Measurements from ENCODE around the gene NFS1.

NFS1 gene

DNA sequence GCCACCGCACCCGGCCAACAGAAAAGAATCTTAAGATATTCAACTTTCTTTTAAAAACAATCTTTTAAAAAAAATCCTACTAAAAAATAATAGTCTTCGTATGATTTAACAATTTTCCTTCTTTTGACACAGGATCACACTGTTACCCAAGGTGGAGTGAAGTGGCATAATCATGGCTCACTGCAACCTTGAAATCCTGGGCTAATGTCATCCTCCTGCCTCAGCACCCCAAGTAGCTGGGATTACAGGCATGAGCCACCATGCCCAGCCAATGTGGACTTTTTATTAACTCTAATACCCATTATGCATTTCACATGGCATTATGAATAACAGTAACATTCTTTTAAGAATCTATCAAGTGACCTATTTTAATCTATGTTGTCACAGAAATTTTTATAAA lies 22.1 kb upstream of the NFS1 start:
- H2AFZ ChIP-seq (ENCODE audit: low read depth, low read length): no peak overlapping the region
- no peak for ATAC-seq (ENCODE audit: insufficient read depth, low read depth)
- no peaks in the 10 kb centered on the region for H3K27me3 ChIP-seq (ENCODE audit: insufficient read depth, low read length, poor library complexity)
- H3K36me3 ChIP-seq (ENCODE audit: insufficient read depth, low read length): peaks cover 99% of the 10 kb centered on the region
- no peaks in the 10 kb centered on the region for H3K9me3 ChIP-seq (ENCODE audit: insufficient read depth, low read length, severe bottlenecking)
- H3K4me1 ChIP-seq (ENCODE audit: insufficient read depth, low read length): peaks cover 11% of the 10 kb centered on the region
- DNase-seq: no peak
- no peak overlapping the region for H3K27ac ChIP-seq (ENCODE audit: low read length)
- peaks cover 98% of the 10 kb centered on the region for H3K79me2 ChIP-seq (ENCODE audit: insufficient read depth, low read length)
- TF ChIP-seq, protein P1, sequence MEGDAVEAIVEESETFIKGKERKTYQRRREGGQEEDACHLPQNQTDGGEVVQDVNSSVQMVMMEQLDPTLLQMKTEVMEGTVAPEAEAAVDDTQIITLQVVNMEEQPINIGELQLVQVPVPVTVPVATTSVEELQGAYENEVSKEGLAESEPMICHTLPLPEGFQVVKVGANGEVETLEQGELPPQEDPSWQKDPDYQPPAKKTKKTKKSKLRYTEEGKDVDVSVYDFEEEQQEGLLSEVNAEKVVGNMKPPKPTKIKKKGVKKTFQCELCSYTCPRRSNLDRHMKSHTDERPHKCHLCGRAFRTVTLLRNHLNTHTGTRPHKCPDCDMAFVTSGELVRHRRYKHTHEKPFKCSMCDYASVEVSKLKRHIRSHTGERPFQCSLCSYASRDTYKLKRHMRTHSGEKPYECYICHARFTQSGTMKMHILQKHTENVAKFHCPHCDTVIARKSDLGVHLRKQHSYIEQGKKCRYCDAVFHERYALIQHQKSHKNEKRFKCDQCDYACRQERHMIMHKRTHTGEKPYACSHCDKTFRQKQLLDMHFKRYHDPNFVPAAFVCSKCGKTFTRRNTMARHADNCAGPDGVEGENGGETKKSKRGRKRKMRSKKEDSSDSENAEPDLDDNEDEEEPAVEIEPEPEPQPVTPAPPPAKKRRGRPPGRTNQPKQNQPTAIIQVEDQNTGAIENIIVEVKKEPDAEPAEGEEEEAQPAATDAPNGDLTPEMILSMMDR (IDR thresholded peaks at IDR 0.05; ENCODE audit: borderline replicate concordance, extremely low read depth, low read length, poor library complexity, severe bottlenecking): no peak
- no peak for TF ChIP-seq EZH2 (IDR thresholded peaks at IDR 0.05; ENCODE audit: borderline replicate concordance, low read depth, low read length, severe bottlenecking)
- H3K4me3 ChIP-seq (ENCODE audit: low read depth in 1 of 2, low read length in 2 of 2): no peak overlapping the region
- peaks cover 93% of the 10 kb centered on the region for H4K20me1 ChIP-seq (ENCODE audit: insufficient read depth, low read length)
- no peak overlapping the region for H3K4me2 ChIP-seq (ENCODE audit: insufficient read depth, low read length)
- H3K9ac ChIP-seq (ENCODE audit: low read depth, low read length): no peak overlapping the region

DNA sequence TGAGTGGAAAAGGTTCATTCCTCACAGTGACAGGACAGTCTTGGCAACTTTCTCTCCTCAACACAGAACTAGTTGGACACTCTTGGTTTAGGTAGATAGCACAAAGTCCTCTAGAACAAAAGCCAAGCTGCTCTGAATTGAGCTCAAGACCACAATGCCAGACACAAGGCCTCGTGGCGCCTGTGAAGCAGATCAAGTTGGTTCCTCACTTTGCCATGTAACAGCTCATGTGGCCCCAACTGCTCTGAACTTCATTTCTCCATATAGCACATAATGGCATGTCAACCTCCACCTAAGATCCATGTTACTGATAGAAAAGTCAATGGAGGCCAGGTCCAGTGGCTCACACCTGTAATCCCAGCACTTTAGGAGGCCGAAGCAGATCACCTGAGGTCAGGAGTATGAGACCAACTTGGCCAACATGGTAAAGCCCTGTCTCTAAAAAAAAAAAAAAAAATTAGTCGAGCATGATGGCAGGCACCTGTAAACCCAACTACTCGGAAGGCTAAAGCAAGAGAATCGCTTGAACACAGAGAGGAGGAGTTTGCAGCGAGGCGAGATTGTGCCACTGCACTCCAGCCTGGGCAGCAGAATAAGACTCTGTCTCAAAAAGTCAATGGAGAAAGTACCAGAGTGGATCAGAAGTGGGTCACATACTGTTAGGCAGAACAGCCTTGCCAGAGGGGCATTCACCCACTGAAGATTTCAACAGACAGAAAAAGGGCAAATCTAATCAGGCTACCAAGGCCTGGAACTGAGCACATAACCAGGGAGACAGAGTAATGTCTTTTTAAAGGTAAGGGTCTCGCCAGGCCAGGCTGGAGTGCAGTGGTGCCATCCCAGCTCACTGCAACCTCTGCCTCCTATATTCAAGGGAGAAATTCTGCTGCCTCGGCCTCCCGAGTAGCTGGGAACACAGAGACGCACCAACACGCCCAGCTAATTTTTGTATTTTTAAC lies 21.3 kb upstream of the NFS1 start:
- Histone ChIP-seq H3K9me3 (ENCODE audit: insufficient read depth, low read length, severe bottlenecking) (no peaks in the 10 kb centered on the region), H3K4me3 (ENCODE audit: low read depth in 1 of 2, low read length in 2 of 2) (no peak overlapping the region), H3K27me3 (ENCODE audit: insufficient read depth, low read length, poor library complexity) (no peaks in the 10 kb centered on the region), H3K4me1 (ENCODE audit: insufficient read depth, low read length) (peaks cover 11% of the 10 kb centered on the region), H4K20me1 (ENCODE audit: insufficient read depth, low read length) (peaks cover 90% of the 10 kb centered on the region), H3K36me3 (ENCODE audit: insufficient read depth, low read length) (peaks cover 99% of the 10 kb centered on the region), H2AFZ (ENCODE audit: low read depth, low read length) (no peak overlapping the region), H3K4me2 (ENCODE audit: insufficient read depth, low read length) (no peak overlapping the region), H3K79me2 (ENCODE audit: insufficient read depth, low read length) (peaks cover 98% of the 10 kb centered on the region), H3K27ac (ENCODE audit: low read length) (no peak overlapping the region), H3K9ac (ENCODE audit: low read depth, low read length) (no peak overlapping the region)
- no peak for DNase-seq
- TF ChIP-seq, protein P1 (IDR thresholded peaks at IDR 0.05; ENCODE audit: borderline replicate concordance, extremely low read depth, low read length, poor library complexity, severe bottlenecking): no peak
- TF ChIP-seq EZH2 (IDR thresholded peaks at IDR 0.05; ENCODE audit: borderline replicate concordance, low read depth, low read length, severe bottlenecking): no peak
- no peak; the same call in 2 of the 3 replicates for ATAC-seq (ENCODE audit: insufficient read depth, low read depth)

DNA sequence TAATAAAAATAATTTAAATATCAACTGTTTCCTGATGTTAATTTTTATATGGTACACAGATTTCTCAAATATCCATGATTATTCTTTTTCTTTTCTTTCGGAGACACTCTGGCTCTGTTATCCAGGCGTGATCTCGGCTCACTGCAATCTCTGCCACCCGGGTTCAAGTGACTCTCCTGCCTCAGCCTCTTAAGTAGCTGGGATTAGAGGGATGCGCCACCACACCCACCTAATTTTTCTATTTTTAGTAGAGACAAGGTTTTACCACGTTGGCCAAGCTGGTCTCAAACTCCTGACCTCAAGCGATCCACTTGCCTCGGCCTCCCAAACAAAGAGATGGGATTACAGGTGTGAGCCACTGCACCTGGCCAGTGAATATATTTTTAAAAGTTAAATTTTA lies 20.6 kb upstream of the NFS1 start:
- Histone ChIP-seq H3K9me3 (ENCODE audit: insufficient read depth, low read length, severe bottlenecking) (no peaks in the 10 kb centered on the region), H3K27me3 (ENCODE audit: insufficient read depth, low read length, poor library complexity) (no peaks in the 10 kb centered on the region), H4K20me1 (ENCODE audit: insufficient read depth, low read length) (peaks cover 91% of the 10 kb centered on the region), H3K9ac (ENCODE audit: low read depth, low read length) (no peak overlapping the region), H3K4me1 (ENCODE audit: insufficient read depth, low read length) (peaks cover 11% of the 10 kb centered on the region), H3K27ac (ENCODE audit: low read length) (no peak overlapping the region), H3K4me3 (ENCODE audit: low read depth in 1 of 2, low read length in 2 of 2) (no peak overlapping the region), H3K4me2 (ENCODE audit: insufficient read depth, low read length) (no peak overlapping the region), H3K36me3 (ENCODE audit: insufficient read depth, low read length) (peaks cover 99% of the 10 kb centered on the region), H3K79me2 (ENCODE audit: insufficient read depth, low read length) (peaks cover 98% of the 10 kb centered on the region), H2AFZ (ENCODE audit: low read depth, low read length) (no peak overlapping the region)
- DNase-seq: no peak
- no peak for ATAC-seq (ENCODE audit: insufficient read depth, low read depth)
- TF ChIP-seq, protein P1 (IDR thresholded peaks at IDR 0.05; ENCODE audit: borderline replicate concordance, extremely low read depth, low read length, poor library complexity, severe bottlenecking): no peak
- TF ChIP-seq EZH2 (IDR thresholded peaks at IDR 0.05; ENCODE audit: borderline replicate concordance, low read depth, low read length, severe bottlenecking): no peak

All from DND-41 (cell line).